ENCODE measurements around the gene TAF11L5.
"Not testable (repeated sequence)": the region's sequence is repeated elsewhere in the genome, so short reads cannot be mapped to it uniquely, and the experiment has no call there.

TAF11L5 gene

GRCh38 chr5:17524935-17525334 is at the start of gene TAF11L5:
Gene TAF11L5, plus strand, starts transcription at chr5:17525235.
- H3K27ac Mint-ChIP-seq; H3K9me3 Mint-ChIP-seq (ENCODE audit: low read depth); H3K27me3 Mint-ChIP-seq; H3K36me3 Mint-ChIP-seq; H3K4me3 Mint-ChIP-seq; H3K4me1 Mint-ChIP-seq (ENCODE audit: low read depth): not testable (repeated sequence)

- Mint-ChIP-seq H3K4me3 (no peak overlapping the region), H3K4me1 (ENCODE audit: low read depth) (no peaks in the 10 kb centered on the region), H3K27ac (no peak overlapping the region), H3K9me3 (ENCODE audit: low read depth) (no peaks in the 10 kb centered on the region), H3K27me3 (no peaks in the 10 kb centered on the region), H3K36me3 (no peaks in the 10 kb centered on the region)
Measured at GRCh38 chr5:17477043-17477442, 48.0 kb upstream of the TAF11L5 start.

DNA sequence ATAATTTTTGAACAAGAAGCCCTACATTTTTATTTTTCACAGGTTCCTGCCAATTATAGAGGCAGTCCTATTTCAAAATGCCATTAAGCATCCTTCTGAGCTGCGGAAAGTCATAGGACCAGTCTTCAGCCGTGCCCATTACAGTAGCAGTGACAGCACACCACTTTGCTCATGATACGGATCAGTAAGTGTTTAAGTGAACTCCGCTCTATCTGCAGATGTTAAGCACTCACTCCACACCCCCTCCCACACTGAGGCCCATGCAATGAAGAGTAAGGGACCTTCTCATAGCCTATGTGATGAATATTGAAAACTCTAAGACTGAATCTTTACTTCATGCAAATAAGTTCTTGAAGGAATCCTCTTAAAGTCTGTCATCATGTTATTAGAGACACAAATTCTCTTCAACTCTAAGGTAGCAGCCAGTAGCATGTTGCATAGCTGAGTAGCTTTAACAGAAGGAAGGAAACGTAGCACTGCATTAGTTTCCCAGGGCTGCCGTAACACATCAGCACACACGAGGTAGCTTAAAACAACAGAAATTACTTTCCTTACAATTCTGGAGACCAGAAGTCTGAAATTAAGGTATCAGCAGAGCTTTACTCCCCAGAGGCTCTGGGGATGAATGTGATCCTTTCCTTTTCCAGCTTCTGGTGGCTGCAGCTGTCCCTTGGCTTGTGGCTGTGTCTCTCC is 47.3 kb upstream of the TAF11L5 start:
- H3K4me3 Mint-ChIP-seq = no peak overlapping the region
- no peak overlapping the region for H3K27ac Mint-ChIP-seq
- no peaks in the 10 kb centered on the region for H3K4me1 Mint-ChIP-seq (ENCODE audit: low read depth)
- no peaks in the 10 kb centered on the region for H3K36me3 Mint-ChIP-seq
- no peaks in the 10 kb centered on the region for H3K9me3 Mint-ChIP-seq (ENCODE audit: low read depth)
- no peaks in the 10 kb centered on the region for H3K27me3 Mint-ChIP-seq

DNA sequence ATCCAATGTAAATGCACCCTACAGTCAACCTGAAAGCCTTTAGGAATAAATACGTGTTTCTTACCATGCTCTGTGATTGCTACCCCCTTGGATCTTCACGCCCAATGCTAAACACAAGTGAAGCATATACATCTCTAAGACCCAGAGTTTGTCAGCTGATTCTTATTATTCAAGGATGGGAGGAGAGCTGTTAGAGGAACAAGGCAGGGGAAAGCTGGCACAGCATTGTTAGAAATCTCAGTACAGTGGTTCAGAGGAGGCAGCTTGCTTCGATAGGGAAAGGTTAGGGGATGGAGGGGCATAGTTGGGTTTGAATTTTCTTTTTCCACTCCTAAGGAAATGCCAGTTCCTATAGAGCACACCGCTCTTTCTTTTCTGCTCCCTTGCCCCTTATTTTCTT is 43.7 kb upstream of the TAF11L5 start:
- Mint-ChIP-seq H3K9me3 (ENCODE audit: low read depth) (no peaks in the 10 kb centered on the region), H3K27ac (no peak overlapping the region), H3K36me3 (no peaks in the 10 kb centered on the region), H3K4me1 (ENCODE audit: low read depth) (no peaks in the 10 kb centered on the region), H3K27me3 (no peaks in the 10 kb centered on the region), H3K4me3 (no peak overlapping the region)

- H3K27me3 Mint-ChIP-seq = no peaks in the 10 kb centered on the region
- no peak overlapping the region for H3K27ac Mint-ChIP-seq
- no peaks in the 10 kb centered on the region for H3K36me3 Mint-ChIP-seq
- no peaks in the 10 kb centered on the region for H3K4me1 Mint-ChIP-seq (ENCODE audit: low read depth)
- H3K9me3 Mint-ChIP-seq (ENCODE audit: low read depth) = no peaks in the 10 kb centered on the region
- no peak overlapping the region for H3K4me3 Mint-ChIP-seq
Measured at GRCh38 chr5:17482790-17483189, 42.2 kb upstream of the TAF11L5 start.

DNA sequence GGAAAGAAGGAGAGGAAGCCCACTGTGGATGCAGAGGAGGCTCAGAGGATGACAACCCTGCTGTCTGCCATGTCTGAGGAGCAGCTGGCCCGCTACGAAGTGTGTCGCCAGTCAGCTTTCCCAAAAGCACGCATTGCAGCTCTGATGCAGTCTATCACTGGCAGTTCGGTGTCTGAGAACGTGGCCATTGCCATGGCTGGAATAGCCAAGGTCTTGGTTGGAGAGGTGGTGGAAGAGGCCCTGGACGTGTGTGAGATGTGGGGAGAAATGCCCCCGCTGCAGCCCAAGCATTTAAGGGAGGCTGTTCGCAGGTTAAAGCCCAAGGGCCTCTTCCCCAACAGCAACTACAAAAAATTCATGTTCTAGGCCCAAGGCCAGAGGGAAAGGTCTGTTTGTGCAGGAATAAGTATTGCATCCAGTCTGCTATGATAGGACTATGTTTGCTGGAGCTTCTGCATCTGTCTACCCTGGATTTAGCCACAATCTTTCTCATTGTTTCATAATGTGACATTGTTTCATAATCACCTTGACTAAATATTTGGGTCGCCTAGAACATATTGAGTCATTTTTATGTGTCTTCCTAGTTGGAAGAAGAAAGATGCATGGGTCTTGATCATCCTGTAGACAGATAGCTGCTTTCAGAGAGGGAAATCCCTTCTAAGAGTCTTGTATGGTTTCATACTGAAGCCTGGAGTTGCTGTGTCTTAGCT is 38.4 kb upstream of the TAF11L5 start:
- not testable (repeated sequence) for H3K9me3 Mint-ChIP-seq (ENCODE audit: low read depth); H3K27me3 Mint-ChIP-seq; H3K36me3 Mint-ChIP-seq; H3K4me3 Mint-ChIP-seq; H3K4me1 Mint-ChIP-seq (ENCODE audit: low read depth); H3K27ac Mint-ChIP-seq

GRCh38 chr5:17487174-17487512 is 37.9 kb upstream of the TAF11L5 start:
- no peaks in the 10 kb centered on the region for H3K9me3 Mint-ChIP-seq (ENCODE audit: low read depth)
- no peaks in the 10 kb centered on the region for H3K27me3 Mint-ChIP-seq
- no peaks in the 10 kb centered on the region for H3K4me1 Mint-ChIP-seq (ENCODE audit: low read depth)
- no peak overlapping the region for H3K27ac Mint-ChIP-seq
- H3K4me3 Mint-ChIP-seq = no peak overlapping the region
- H3K36me3 Mint-ChIP-seq = no peaks in the 10 kb centered on the region

DNA sequence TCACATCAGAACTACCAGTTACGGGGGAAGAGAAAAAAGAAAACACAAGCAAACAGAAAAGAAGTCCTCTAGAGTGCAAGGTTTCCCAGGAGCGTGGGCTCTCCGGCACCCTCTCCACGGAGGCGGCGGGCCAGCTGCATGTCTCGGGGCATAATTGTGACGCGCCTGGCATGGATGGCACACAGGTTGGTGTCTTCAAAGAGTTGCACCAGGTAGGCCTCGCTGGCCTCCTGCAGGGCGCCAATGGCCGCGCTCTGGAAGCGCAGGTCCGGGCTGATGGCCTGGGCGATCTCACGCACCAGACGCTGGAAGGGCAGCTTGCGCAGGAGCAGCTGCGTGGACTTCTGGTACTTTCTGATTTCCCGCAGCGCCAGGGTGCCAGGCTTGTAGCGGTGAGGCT is 33.8 kb upstream of the TAF11L5 start:
- H3K4me1 Mint-ChIP-seq (ENCODE audit: low read depth); H3K27ac Mint-ChIP-seq; H3K36me3 Mint-ChIP-seq: not testable (repeated sequence)

GRCh38 chr5:17492770-17493169 is 32.3 kb upstream of the TAF11L5 start:
- no peak overlapping the region for H3K27ac Mint-ChIP-seq
- H3K9me3 Mint-ChIP-seq (ENCODE audit: low read depth) = peaks cover 4% of the 10 kb centered on the region
- no peak overlapping the region for H3K4me3 Mint-ChIP-seq
- no peaks in the 10 kb centered on the region for H3K4me1 Mint-ChIP-seq (ENCODE audit: low read depth)
- H3K27me3 Mint-ChIP-seq = no peaks in the 10 kb centered on the region
- H3K36me3 Mint-ChIP-seq = no peaks in the 10 kb centered on the region

More for the DNA sequence above, 33.8 kb upstream of the TAF11L5 start:
- not testable (repeated sequence) for H3K27me3 Mint-ChIP-seq; H3K4me3 Mint-ChIP-seq; H3K9me3 Mint-ChIP-seq (ENCODE audit: low read depth)

GRCh38 chr5:17497446-17497845 is 27.6 kb upstream of the TAF11L5 start:
- no peaks in the 10 kb centered on the region for H3K36me3 Mint-ChIP-seq
- H3K27ac Mint-ChIP-seq = no peak overlapping the region
- H3K9me3 Mint-ChIP-seq (ENCODE audit: low read depth) = peaks cover 4% of the 10 kb centered on the region
- H3K4me3 Mint-ChIP-seq = no peak overlapping the region
- no peaks in the 10 kb centered on the region for H3K4me1 Mint-ChIP-seq (ENCODE audit: low read depth)
- H3K27me3 Mint-ChIP-seq = no peaks in the 10 kb centered on the region

DNA sequence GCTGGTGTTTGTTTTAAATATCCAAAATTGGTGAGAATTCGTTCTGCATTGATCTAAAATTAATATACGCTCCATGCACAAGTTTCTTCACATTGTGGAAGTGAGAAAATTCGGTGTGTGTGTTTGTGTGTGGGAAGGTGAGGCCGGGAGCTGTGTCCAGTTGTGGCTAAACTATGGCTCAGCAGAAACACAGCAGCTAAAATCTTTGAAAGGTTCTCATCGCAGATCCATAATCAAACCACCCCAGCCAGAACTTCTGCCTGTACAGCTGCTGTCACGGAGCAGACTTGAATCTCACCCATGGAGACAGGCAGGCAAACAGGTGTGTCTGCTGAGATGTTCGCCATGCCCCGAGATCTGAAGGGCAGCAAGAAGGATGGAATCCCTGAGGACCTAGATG is 27.1 kb upstream of the TAF11L5 start, which contains the start of gene TAF11L2:
Gene TAF11L2, plus strand, starts transcription at position 301 of the 400 bp plus-strand sequence.
- not testable (repeated sequence) for H3K4me3 Mint-ChIP-seq; H3K9me3 Mint-ChIP-seq (ENCODE audit: low read depth)

DNA sequence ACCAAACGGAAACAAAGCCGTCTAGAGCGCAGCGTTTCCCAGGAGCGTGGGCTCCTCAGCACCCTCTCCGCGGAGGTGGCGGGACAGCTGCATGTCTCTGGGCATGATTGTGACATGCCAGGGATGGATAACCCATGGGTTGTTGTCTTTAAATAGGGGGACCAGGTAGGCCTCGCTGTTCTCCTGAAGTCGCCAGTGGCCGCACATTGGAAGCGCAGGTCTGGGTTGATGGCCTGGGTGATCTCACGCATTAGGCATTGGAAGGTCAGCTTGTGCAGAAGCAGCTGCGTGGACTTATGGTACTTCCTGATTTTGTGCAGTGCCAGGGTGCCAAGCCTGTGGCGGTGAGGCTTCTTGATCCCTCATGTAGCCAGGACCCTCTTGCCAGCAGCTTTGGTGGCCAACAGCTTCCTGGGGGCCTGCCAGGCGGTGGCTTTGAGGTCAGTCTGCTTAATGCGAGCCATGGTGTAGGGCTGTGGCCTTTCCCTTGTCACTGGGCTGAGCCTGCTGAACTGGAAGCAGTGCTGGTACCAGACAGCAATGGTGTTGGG is 13.2 kb upstream of the TAF11L5 start:
- H3K27ac Mint-ChIP-seq = no peak overlapping the region
- H3K9me3 Mint-ChIP-seq (ENCODE audit: low read depth) = no peaks in the 10 kb centered on the region
- H3K4me3 Mint-ChIP-seq = no peak overlapping the region
- no peaks in the 10 kb centered on the region for H3K4me1 Mint-ChIP-seq (ENCODE audit: low read depth)
- no peaks in the 10 kb centered on the region for H3K36me3 Mint-ChIP-seq
- no peaks in the 10 kb centered on the region for H3K27me3 Mint-ChIP-seq

More for the DNA sequence above, 27.1 kb upstream of the TAF11L5 start, which contains the start of gene TAF11L2:
- not testable (repeated sequence) for H3K4me1 Mint-ChIP-seq (ENCODE audit: low read depth); H3K36me3 Mint-ChIP-seq; H3K27ac Mint-ChIP-seq; H3K27me3 Mint-ChIP-seq

DNA sequence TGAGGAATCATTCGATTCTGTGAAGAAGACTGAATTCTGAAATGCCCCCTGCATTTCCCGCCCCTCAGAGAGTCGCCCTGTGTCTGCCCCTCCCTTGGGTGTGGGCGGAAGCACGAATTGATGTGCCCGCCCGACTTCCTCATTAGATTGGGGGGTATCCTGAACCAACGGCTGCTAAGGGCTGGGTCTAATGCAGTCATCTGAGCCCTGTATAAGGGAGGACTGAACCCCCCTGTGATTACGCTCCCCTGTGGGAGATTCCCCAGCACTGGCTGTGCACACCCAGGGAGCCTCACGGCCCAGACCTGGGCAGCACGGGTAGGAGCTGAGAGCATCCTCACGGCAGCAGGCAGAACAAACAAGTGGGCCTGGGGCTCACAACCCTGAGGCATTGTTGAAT is 7.5 kb upstream of the TAF11L5 start:
- H3K4me1 Mint-ChIP-seq (ENCODE audit: low read depth); H3K36me3 Mint-ChIP-seq; H3K27ac Mint-ChIP-seq; H3K4me3 Mint-ChIP-seq; H3K9me3 Mint-ChIP-seq (ENCODE audit: low read depth); H3K27me3 Mint-ChIP-seq: not testable (repeated sequence)

DNA sequence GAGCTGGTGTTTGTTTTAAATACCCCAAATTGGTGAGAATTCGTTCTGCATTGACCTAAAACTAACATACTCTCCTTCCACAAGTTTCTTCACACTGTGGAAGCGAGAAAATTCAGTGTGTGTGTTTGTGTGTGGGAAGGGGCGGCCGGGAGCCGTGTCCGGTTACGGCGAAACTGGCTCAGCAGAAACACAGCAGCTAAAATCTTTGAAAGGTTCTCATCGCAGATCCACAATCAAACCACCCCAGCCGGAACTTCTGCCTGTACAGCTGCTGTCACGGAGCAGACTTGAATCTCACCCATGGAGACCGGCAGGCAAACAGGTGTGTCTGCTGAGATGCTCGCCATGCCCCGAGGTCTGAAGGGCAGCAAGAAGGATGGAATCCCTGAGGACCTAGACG is 7.0 kb upstream of the TAF11L5 start, which contains the start of gene TAF11L3:
Gene TAF11L3, plus strand, starts transcription at position 301 of the 400 bp plus-strand sequence.
- not testable (repeated sequence) for H3K27me3 Mint-ChIP-seq; H3K9me3 Mint-ChIP-seq (ENCODE audit: low read depth); H3K4me3 Mint-ChIP-seq; H3K27ac Mint-ChIP-seq; H3K4me1 Mint-ChIP-seq (ENCODE audit: low read depth); H3K36me3 Mint-ChIP-seq

GRCh38 chr5:17519508-17519907 is 5.5 kb upstream of the TAF11L5 start:
- not testable (repeated sequence) for H3K9me3 Mint-ChIP-seq (ENCODE audit: low read depth); H3K27ac Mint-ChIP-seq; H3K27me3 Mint-ChIP-seq; H3K36me3 Mint-ChIP-seq; H3K4me3 Mint-ChIP-seq; H3K4me1 Mint-ChIP-seq (ENCODE audit: low read depth)

DNA sequence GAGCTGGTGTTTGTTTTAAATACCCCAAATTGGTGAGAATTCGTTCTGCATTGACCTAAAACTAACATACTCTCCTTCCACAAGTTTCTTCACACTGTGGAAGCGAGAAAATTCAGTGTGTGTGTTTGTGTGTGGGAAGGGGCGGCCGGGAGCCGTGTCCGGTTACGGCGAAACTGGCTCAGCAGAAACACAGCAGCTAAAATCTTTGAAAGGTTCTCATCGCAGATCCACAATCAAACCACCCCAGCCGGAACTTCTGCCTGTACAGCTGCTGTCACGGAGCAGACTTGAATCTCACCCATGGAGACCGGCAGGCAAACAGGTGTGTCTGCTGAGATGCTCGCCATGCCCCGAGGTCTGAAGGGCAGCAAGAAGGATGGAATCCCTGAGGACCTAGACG is 3.5 kb upstream of the TAF11L5 start, which contains the start of gene TAF11L4:
Gene TAF11L4, plus strand, starts transcription at position 301 of the 400 bp plus-strand sequence.
- not testable (repeated sequence) for H3K27me3 Mint-ChIP-seq; H3K36me3 Mint-ChIP-seq; H3K4me1 Mint-ChIP-seq (ENCODE audit: low read depth); H3K4me3 Mint-ChIP-seq; H3K27ac Mint-ChIP-seq; H3K9me3 Mint-ChIP-seq (ENCODE audit: low read depth)
